ENCODE measurements around the gene GRIPAP1.

GRIPAP1 gene, protein sequence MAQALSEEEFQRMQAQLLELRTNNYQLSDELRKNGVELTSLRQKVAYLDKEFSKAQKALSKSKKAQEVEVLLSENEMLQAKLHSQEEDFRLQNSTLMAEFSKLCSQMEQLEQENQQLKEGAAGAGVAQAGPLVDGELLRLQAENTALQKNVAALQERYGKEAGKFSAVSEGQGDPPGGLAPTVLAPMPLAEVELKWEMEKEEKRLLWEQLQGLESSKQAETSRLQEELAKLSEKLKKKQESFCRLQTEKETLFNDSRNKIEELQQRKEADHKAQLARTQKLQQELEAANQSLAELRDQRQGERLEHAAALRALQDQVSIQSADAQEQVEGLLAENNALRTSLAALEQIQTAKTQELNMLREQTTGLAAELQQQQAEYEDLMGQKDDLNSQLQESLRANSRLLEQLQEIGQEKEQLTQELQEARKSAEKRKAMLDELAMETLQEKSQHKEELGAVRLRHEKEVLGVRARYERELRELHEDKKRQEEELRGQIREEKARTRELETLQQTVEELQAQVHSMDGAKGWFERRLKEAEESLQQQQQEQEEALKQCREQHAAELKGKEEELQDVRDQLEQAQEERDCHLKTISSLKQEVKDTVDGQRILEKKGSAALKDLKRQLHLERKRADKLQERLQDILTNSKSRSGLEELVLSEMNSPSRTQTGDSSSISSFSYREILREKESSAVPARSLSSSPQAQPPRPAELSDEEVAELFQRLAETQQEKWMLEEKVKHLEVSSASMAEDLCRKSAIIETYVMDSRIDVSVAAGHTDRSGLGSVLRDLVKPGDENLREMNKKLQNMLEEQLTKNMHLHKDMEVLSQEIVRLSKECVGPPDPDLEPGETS

DNA sequence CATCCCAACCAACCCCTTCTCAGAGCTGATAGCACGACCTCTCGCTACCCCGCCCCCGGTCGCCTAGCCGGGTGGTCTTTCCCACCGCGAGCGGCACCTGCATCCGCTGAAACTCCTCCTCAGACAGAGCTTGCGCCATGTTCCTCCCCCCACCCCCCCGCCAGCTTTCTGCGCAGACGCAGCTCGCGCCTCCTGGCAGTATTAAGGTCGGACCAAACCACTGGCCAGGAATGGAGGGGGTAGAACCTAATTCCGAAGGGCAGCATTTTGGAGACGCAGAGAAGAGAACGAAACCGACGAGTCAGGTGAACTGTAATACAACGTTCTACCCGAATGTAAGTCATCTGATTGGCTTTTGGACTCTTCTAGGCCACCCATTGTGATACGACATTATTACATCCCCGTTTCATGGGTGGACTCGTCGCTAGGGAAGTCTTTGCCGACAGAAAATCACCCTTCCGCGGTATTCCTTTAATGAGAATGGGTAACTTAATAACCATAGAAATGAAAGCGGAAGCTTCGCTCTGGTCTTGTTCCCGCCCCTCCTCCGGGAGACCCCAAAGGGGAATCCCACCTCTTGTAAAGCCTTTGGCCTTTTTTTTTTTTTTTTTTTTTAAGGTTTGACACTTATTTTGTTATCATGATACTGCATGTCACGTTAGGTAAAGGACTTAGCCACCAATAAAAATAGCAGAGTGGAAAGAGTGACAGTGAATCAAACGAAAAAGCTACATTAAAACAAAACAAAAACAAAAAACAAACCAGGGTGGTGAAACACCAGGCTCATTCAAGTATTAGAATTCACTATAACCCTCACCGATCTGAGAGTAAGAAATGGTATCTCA lies at the start of gene GRIPAP1:
Gene GRIPAP1 (minus strand): TSS at position 174 of the 845 bp plus-strand sequence. CDS start 35 bp downstream, at position 139.
- peak; percentile 91 for DNase-seq

DNA sequence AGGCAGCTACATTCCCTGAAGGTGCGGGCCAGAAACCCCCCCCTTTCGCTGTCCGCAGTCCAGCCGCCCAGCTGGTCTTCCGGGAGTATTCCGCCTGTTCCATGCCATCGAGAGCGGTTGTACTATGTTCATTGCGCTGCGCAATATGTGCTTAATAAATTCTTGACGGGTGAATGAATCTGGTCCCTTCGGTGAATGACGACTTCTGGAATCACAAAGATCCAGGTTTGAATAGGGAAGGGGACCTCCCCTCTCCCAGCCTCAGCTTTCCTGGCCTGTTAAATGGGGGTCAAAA lies 41.9 kb upstream of the GRIPAP1 start:
- no peak for DNase-seq

- DNase-seq = peak; percentile 95
Observed at GRCh38 chrX:49043220-49043986, 41.3 kb upstream of the GRIPAP1 start, which contains the start of gene TFE3. TSS of gene TFE3 (minus strand) at chrX:49043357. CDS start at chrX:49043226, 131 bp downstream.

- no peak for DNase-seq
Observed at GRCh38 chrX:49042581-49043219, 40.6 kb upstream of the GRIPAP1 start.

DNA sequence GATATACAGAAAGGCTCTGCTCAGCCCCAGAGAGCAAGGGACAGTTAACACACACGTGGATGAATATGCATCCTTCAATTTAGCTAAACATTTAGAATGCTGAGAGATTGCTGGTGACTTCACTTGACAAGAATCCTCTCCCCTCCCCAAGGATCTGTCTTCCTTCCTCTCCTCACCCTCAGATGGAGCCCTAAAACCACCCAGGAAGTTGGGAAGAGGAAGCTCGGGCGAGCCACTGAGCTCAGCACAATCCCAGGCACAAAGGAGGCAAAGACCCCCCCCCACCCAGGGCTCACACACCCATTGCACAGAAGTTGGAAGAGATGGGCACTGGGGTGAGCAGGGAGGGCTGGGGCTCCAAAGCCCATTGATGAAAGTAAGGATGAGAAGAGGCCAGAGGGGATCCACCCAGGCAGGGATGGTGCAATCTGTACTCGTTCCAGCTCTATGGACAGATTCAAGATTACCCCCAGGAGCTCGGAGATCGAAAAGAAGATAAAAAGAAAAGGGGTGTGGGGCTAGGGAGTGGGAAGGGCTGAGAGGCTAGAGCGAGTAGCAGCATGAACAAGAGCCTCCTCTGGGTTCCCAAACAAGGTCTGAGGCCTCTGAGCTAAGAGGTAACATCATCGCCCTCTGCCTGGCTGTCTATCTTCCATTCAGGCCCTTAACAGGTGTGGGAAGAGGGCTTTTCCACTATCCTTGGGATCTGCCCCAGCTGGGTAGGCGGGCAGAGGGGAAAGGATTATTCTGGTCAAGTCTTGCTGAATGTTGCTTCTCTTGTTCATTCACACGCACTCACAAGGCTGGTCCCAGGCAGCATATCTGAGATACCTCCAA lies 39.9 kb upstream of the GRIPAP1 start:
- DNase-seq = peak; percentile 3

GRCh38 chrX:49040376-49040955 lies 38.4 kb upstream of the GRIPAP1 start:
- no peak for DNase-seq

DNA sequence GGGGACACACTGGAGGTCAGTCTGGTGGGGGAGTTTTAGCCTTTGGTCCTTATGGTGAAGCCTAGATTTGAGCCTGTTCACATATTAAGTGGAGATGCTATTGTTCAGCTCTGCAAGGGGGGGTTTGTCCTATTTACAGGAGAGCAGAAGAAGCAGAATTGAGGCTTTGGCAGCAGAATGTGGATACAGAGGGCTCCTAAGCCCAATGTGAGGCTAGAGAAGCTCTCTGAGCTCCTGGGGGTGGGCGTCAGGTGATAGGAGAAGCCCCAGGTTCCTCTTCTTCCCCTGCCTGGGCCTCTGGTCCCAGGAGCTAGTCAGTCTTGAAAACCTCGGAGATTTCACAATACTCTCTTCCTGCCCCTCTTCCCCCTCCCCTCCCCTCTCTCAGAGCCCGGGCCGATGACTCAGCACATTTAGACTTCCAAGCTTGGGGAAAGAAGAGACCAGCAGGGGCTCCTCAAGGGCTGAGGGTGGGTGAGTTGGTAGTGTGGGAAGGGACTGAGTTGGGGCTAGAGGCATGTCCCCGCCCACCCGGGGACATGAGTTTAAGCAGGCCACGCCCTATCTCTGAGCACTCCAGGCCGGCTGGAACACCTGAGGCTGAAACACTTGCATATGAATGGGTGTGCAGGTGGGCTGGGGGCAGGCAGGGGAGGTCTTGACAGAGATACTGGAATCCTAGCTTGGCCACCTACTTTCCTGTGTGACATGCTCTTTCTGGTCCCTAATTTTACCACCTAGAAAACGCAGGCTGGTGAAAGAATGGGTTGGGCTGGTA lies 37.7 kb upstream of the GRIPAP1 start:
- DNase-seq = peak; percentile 43

GRCh38 chrX:49037883-49038475 lies 35.9 kb upstream of the GRIPAP1 start:
- no peak for DNase-seq

- no peak for DNase-seq
Observed at GRCh38 chrX:49030283-49030682, 28.2 kb upstream of the GRIPAP1 start.

DNA sequence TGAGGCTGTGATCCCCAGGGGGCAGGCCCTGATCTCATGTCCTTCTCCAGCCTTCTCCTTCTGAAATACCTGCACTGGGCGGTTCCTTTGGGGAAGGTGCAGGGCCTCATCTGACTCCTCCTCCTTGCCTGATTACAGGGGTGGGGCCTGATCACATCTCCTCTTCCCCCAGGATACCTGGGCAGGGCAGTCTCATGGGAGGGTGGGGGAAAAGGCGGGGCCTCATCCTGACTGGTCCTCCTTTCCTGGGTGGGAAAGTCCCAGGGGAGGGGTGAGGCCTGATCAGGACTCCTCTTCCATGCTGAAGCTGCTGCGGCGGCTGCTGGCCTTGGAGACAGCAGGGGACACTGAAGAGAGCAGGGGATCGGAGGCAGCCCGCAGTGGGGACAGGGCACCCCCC lies 27.8 kb upstream of the GRIPAP1 start:
- DNase-seq = no peak

DNA sequence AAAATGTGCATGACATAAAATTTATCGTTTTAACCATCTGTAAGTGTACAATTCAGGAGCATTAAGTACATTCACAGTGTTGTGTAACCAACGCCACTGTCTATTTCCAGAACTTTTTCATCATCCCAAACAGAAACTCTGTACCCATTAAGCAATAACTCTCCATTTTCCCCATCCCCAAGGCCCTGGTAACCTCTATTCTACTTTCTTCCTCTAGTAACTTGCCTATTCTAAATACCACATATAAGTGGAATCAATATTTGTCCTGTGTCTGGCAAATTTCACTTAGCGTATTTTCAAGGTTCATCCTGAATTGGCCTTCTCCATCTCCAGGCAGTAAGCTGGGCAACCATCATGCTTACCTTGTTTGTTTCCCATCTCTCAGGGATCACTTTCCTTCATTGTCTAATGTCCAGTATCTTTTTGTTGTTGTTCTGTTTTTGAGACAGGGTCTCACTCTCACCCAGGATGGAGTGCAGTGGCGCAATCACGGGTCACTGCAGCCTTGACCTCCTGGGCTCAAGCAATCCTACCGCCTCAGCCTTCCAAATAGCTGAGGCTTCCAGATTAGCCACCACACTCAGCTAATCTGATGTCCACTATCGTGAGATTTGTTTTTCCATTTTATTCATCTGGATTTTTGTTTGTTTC lies 17.7 kb upstream of the GRIPAP1 start:
- no peak for DNase-seq

DNA sequence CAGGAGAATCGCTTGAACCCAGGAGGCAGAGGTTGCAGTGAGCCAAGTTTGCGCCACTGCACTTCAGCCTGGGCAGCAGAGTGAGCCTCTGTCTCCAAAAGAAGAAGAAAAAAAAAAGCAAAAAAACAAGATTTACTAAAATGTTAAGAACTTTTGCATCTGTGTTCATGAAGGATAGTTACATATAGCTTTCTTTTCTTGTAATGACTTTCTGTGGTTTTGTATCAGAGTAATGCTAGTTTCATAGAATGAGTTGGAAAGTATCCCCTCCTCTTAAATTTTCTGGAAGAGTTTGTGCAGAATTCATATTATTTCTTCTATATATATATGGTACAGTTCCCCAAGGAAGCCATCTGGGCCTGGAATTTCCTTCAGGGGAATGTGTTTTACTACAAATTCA lies 17.0 kb upstream of the GRIPAP1 start:
- no peak for DNase-seq

- DNase-seq = no peak
Observed at GRCh38 chrX:49003696-49004095, 1.6 kb upstream of the GRIPAP1 start.

GRCh38 chrX:49001521-49002090 lies 458 bp downstream of the GRIPAP1 start:
- no peak for DNase-seq

GRCh38 chrX:49000636-49001035 lies 1.4 kb downstream of the GRIPAP1 start:
- DNase-seq = no peak

DNA sequence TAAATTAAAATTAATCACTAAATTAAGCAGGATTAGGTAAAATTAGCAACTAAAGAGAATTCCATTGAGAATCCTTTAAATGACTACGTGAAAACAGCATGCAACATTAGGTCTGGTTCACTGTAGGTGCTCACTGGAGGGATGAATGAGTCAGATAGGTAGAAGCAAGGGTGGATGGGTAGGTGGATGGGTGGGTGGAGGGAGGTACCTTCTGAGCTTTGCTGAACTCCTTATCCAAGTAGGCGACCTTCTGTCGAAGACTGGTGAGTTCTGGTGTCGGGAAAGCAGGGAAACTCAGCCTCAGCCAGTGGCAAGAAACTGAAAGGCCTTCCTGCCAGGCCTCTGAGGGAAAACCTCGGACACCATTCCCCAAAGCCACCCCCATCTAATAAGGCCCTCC lies 3.0 kb downstream of the GRIPAP1 start:
- no peak for DNase-seq

- DNase-seq = no peak
Observed at GRCh38 chrX:48998391-48998790, 3.7 kb downstream of the GRIPAP1 start.

DNA sequence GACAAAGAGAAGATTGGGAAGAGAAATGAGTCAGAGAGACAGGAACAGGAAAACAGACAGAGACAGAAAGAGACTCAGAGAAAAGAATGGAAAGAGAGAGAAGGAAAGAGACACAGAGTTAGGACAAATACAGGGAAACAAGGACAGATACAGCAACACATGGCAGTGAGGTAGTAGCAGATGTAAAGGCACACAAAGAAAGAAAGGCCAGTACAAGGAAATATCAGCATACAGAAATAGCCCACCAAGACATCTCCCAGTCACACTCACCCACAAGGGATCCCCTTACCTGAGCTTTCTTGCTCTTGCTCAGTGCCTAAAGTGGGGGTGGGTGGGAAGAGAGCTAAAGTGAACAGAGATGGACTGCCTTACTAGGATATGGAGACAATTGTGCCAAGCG lies 4.2 kb downstream of the GRIPAP1 start:
- DNase-seq = no peak
